Kidney (tissue), 14 donors: ENCODE data around the gene TMEM119. TPM values are rescaled to one million over a fixed set of nuclear protein-coding genes. Genes with fewer than 3 reads are reported as not detected.
"Not testable (repeated sequence)": the region's sequence is repeated elsewhere in the genome, so short reads cannot be mapped to it uniquely, and the experiment has no call there.

Source experiments
- DNase-seq, 5 donors: peaks; one replicate each; pipeline ENCODE4 v3.0.0-alpha.2; 2013 to 2020
- FAIRE-seq: peaks from 2 replicates; lab custom pipeline; 2012; peaks lifted over from hg19 to GRCh38; lab: Jason Lieb, UNC
- H3K27ac ChIP-seq, 2 donors: one replicate each; pipeline ENCODE4 v1.7.0; 2013; ENCODE audit warnings: low read depth in 2 of 2, low read length in 2 of 2, inconsistent platforms in 1 of 2
- H3K27me3 ChIP-seq: one replicate; pipeline ENCODE4 v1.7.1; 2013; ENCODE audit warnings: low read length, inconsistent platforms; ENCODE audit not compliant: control insufficient read depth, insufficient read depth
- H3K36me3 ChIP-seq, 3 donors: one replicate each; pipeline versions ENCODE4 v1.7.0 to v1.7.1; 2013; ENCODE audit warnings: low read length in 3 of 3, control low read depth in 1 of 3, inconsistent platforms in 1 of 3; ENCODE audit not compliant: insufficient read depth in 3 of 3, control insufficient read depth in 2 of 3
- H3K4me1 ChIP-seq, 3 donors: one replicate each; pipeline versions ENCODE4 v1.7.0 to v1.7.1; 2013; ENCODE audit warnings: low read length in 3 of 3, inconsistent platforms in 1 of 3, low read depth in 1 of 3; ENCODE audit not compliant: control insufficient read depth in 2 of 3, insufficient read depth in 2 of 3
- H3K4me3 ChIP-seq, 3 donors: one replicate each; pipeline versions ENCODE4 v1.7.0 to v1.8.1; 2013; ENCODE audit warnings: low read length in 3 of 3, control low read depth in 1 of 3, inconsistent platforms in 1 of 3
- H3K9ac ChIP-seq, 3 donors: one replicate each; pipeline versions ENCODE4 v1.7.0 to v1.7.1; 2013; ENCODE audit warnings: low read length in 3 of 3, control low read depth in 1 of 3, inconsistent platforms in 1 of 3
- H3K9me3 ChIP-seq, 3 donors: one replicate each; pipeline versions ENCODE4 v1.7.0 to v1.7.1; 2013; ENCODE audit warnings: low read length in 3 of 3, control low read depth in 1 of 3, inconsistent platforms in 1 of 3; ENCODE audit not compliant: control insufficient read depth in 2 of 3, insufficient read depth in 1 of 3
- CTCF ChIP-seq: IDR thresholded peaks from 3 replicates; pipeline ENCODE4 v1.5.1; 2012; ENCODE audit warnings: mild to moderate bottlenecking, moderate library complexity, borderline replicate concordance; ENCODE audit not compliant: insufficient read depth; ENCODE audit errors: extremely low read depth
- intact Hi-C: fragments of 100-400 bp; cut with DNase I; formaldehyde crosslinking; loops from one replicate; pipeline ENCODE4 v1.11.1; 2022
- polyA plus RNA-seq: library from polyadenylated mRNA; stranded (reverse); fragments of 350-450 nt; fragmentation: Illumina TruSeq; extraction: RNeasy Lipid Tissue Mini Kit (QIAGEN cat#74804); gene quantifications from one replicate; pipeline ENCODE4 v1.2.3, GENCODE V29; 2014; ENCODE audit warnings: low read depth, low replicate concordance; ENCODE audit not compliant: insufficient read depth
- total RNA-seq: library from RNA; stranded (reverse); fragmentation: NEBNext Ultra II Directional; extraction: Animal tissue kit (Norgen Biotek cat#: 25700); gene quantifications from one replicate; pipeline ENCODE4 v1.2.1, GENCODE V29; 2021
- donor health status: control.
- donor health status: control.
- donor health status: control.
- donor health status: control.
- donor health status: control.
- donor health status: DM: yes; HTN: yes; CAD: no.
- donor health status: Normal renal cell carcinoma (clear cell type).

Gene TMEM119
- total and polyA plus RNA-seq, 2 donors from 2014 or later = 4.1 to 15.8 TPM

GRCh38 chr12:108575199-108575912 lies 22.5 kb downstream of the TMEM119 start:
- H3K9me3 ChIP-seq = no peaks in the 10 kb centered on the region
- H3K27me3 ChIP-seq = no peaks in the 10 kb centered on the region
- no peaks in the 10 kb centered on the region for H3K36me3 ChIP-seq
- peaks cover 0 to 1% (median 0%) of the 10 kb centered on the region in 3 donors for H3K4me1 ChIP-seq
- no peak overlapping the region for H3K9ac ChIP-seq
- TF ChIP-seq CTCF = no peak
- H3K27ac ChIP-seq = no peak overlapping the region
- intact Hi-C loops = loop anchor here (10.0 kb wide), 1 partner anchor 219 kb away; no protein-coding TSS in a partner anchor
- DNase-seq = no peak
- no peak overlapping the region for H3K4me3 ChIP-seq
- FAIRE-seq = no peak

- H3K27me3 ChIP-seq, H3K36me3 ChIP-seq, FAIRE-seq, H3K4me1 ChIP-seq, H3K9ac ChIP-seq, H3K27ac ChIP-seq, H3K4me3 ChIP-seq, H3K9me3 ChIP-seq, DNase-seq: not testable (repeated sequence)
- intact Hi-C loops = loop anchor here (10.0 kb wide), 1 partner anchor 221 kb away; no protein-coding TSS in a partner anchor
Observed at GRCh38 chr12:108574276-108574675, 23.6 kb downstream of the TMEM119 start.

- H3K27ac ChIP-seq = no peak overlapping the region
- H3K4me3 ChIP-seq = no peak overlapping the region
- H3K4me1 ChIP-seq = peaks cover 0 to 2% (median 0%) of the 10 kb centered on the region in 3 donors
- intact Hi-C loops = loop anchor here (10.0 kb wide), 1 partner anchor 221 kb away; no protein-coding TSS in a partner anchor
- H3K36me3 ChIP-seq = peaks cover 2 to 8% (median 6%) of the 10 kb centered on the region in 3 donors
- H3K27me3 ChIP-seq = no peaks in the 10 kb centered on the region
- DNase-seq (no peak), FAIRE-seq (no peak)
- no peaks in the 10 kb centered on the region for H3K9me3 ChIP-seq
- H3K9ac ChIP-seq = no peak overlapping the region
- TF ChIP-seq CTCF = no peak
Observed at GRCh38 chr12:108573317-108573716, 24.6 kb downstream of the TMEM119 start.

- DNase-seq (no peak), FAIRE-seq (no peak)
- Histone ChIP-seq H3K4me1 (peaks cover 0 to 6% (median 5%) of the 10 kb centered on the region in 3 donors), H3K27me3 (no peaks in the 10 kb centered on the region), H3K36me3 (peaks cover 2 to 18% (median 13%) of the 10 kb centered on the region in 3 donors), H3K4me3 (no peak overlapping the region), H3K27ac (no peak overlapping the region), H3K9me3 (no peaks in the 10 kb centered on the region), H3K9ac (no peak overlapping the region)
- TF ChIP-seq CTCF = no peak
- intact Hi-C loops = loop anchor here (10.0 kb wide), 1 partner anchor 223 kb away; no protein-coding TSS in a partner anchor
Observed at GRCh38 chr12:108572166-108572790, 25.6 kb downstream of the TMEM119 start.
